ENCODE measurements around the gene TXLNG.
A peak's percentile ranks its signal among the peaks of the same experiment; 100 is the strongest.

Gene TXLNG

DNA sequence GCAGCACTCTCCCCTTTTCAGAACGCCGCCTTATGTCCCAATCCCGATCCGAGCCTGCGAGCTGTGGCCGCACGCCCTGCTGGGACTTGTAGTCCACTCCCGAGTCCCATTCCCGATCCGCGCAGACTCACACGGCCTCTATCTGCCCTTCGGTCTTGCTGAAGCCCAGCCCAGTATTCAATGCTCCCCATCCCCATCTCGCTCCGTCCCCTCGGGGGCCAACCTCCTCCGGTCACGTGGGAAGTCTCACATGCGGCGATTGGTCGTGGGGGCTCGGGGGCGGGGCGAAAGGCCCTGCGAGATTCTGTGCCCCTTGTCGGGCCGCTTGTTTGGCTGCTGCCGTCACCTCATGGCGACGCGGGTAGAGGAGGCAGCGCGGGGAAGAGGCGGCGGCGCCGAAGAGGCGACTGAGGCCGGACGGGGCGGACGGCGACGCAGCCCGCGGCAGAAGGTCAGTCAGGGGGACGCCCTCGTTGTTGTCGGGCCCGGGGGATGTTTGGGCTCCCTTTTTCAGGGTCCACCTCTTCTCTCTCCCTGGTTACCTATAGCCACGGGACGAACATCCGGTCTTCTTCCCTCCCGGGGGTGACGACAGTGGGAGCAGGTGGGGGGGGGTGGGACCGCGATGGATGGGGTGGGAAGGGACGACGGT is at the start of gene TXLNG:
Gene TXLNG (plus strand): TSS at position 328 of the 652 bp plus-strand sequence. CDS start 22 bp downstream, at position 350.
- peak; percentile 98 for DNase-seq (ENCODE audit: low spot score)
- in situ Hi-C loops (cut with MboI; ENCODE audit: low pct_unique_long_range_greater_than_20kb, low sequenced_read_pairs, unreplicated experiment): no loop called here
- TF ChIP-seq CTCF (IDR thresholded peaks at IDR 0.05; ENCODE audit: extremely low read depth, insufficient read depth, missing control alignments): no peak

DNA sequence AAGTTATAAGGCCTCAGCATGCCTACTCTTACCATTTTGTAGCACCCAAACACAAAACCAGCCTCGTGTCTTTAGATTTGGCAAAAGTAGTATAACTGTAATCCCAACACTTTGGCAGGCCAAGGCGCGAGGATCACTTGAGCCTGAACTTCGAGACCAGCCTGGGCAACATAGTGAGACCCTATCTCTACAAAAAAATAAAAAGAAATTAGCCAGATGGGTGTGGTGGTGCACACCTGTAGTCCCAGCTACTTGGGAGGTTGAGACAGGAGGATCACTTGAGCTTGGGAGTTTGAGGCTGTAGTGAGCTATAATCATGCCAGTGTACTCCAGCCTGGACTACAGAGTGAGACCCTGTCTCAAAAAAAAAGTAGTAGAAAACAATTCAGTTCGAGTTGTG is 49.2 kb upstream of the TXLNG start:
- no peak for DNase-seq (ENCODE audit: low spot score)
- TF ChIP-seq CTCF (IDR thresholded peaks at IDR 0.05; ENCODE audit: extremely low read depth, insufficient read depth, missing control alignments): no peak
- in situ Hi-C loops (cut with MboI; ENCODE audit: low pct_unique_long_range_greater_than_20kb, low sequenced_read_pairs, unreplicated experiment): no loop called here

GRCh38 chrX:16739574-16739973 is 46.7 kb upstream of the TXLNG start:
- DNase-seq (ENCODE audit: low spot score): no peak
- in situ Hi-C loops (cut with MboI; ENCODE audit: low pct_unique_long_range_greater_than_20kb, low sequenced_read_pairs, unreplicated experiment): no loop called here
- no peak for TF ChIP-seq CTCF (IDR thresholded peaks at IDR 0.05; ENCODE audit: extremely low read depth, insufficient read depth, missing control alignments)

- in situ Hi-C loops (cut with MboI; ENCODE audit: low pct_unique_long_range_greater_than_20kb, low sequenced_read_pairs, unreplicated experiment): no loop called here
- DNase-seq (ENCODE audit: low spot score): no peak
- TF ChIP-seq CTCF (IDR thresholded peaks at IDR 0.05; ENCODE audit: extremely low read depth, insufficient read depth, missing control alignments): no peak
These were observed 42.5 kb upstream of the TXLNG start for GRCh38 chrX:16743604-16744325.

GRCh38 chrX:16745102-16745501 is 41.2 kb upstream of the TXLNG start:
- no peak for TF ChIP-seq CTCF (IDR thresholded peaks at IDR 0.05; ENCODE audit: extremely low read depth, insufficient read depth, missing control alignments)
- in situ Hi-C loops (cut with MboI; ENCODE audit: low pct_unique_long_range_greater_than_20kb, low sequenced_read_pairs, unreplicated experiment): no loop called here
- no peak for DNase-seq (ENCODE audit: low spot score)

DNA sequence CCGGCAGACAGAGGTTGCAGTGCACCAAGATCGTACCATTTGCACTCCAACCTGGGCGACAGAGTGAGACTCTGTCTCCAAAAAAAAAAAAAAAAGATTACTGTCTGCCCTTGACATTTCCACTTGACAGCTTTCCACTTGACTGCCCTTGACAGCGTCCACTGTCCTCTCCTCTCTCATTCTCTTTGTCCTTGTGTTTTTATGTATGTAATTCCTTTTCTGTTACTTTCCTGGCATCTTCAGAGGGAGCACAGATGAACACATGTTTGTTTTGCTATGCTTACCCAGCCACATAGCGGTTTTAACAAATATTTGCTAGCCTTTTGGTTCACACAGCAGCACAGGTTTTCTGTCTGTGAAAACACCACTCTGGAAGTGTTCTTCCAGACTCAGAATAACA is 40.6 kb upstream of the TXLNG start:
- in situ Hi-C loops (cut with MboI; ENCODE audit: low pct_unique_long_range_greater_than_20kb, low sequenced_read_pairs, unreplicated experiment): no loop called here
- no peak for TF ChIP-seq CTCF (IDR thresholded peaks at IDR 0.05; ENCODE audit: extremely low read depth, insufficient read depth, missing control alignments)
- no peak for DNase-seq (ENCODE audit: low spot score)

Data from GM13977 (cell line).